DMS 273 treated with DMSO at 0.1 percent for 48 hours (cell line): Measurements from ENCODE around the gene ROBO2.
"Not testable (repeated sequence)": the region's sequence is repeated elsewhere in the genome, so short reads cannot be mapped to it uniquely, and the experiment has no call there.

ENCODE experiments used
- DNase-seq: peaks from one replicate; lab custom pipeline; 2025; lab: John Stamatoyannopoulos, UW

The ROBO2 gene

DNA sequence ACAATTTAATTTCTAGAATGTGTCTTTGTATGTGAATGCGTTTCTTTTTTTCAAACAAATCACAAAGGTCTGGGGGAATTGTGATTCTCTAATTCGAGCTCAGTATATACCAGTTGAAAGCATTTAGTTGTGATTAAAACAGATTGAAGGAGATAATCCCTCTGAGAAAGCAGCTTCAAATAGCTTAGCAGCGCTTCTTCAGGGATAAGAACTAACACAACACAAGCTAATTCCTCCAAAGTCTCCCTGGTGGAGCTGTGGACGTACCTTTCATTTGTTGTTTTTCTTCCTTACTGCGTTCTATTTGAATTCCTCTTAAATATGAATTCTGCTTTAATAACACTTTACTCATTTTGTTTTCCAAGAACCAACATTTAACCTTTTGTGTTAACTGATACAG, 286.7 kb downstream of the ROBO2 start:
- DNase-seq, result no peak

DNA sequence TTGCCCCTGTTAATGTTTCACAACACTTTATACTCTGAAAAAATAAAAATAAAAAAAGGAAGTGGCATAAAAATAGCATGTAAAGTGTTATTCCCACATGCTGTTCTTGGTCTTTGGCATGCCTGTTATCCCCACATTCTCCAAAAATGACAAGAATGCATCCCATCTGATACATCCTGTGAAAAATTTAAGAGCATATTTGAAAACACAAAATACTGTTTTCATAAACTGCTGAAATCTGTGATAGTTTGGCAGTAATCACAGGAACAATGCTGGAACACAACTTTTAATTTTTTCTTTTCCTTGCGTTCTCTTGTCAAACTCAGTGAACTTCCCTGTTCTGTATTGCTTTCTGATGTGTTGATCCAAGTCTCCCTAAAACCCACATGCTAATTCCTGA, 288.8 kb downstream of the ROBO2 start:
- DNase-seq, result no peak

DNA sequence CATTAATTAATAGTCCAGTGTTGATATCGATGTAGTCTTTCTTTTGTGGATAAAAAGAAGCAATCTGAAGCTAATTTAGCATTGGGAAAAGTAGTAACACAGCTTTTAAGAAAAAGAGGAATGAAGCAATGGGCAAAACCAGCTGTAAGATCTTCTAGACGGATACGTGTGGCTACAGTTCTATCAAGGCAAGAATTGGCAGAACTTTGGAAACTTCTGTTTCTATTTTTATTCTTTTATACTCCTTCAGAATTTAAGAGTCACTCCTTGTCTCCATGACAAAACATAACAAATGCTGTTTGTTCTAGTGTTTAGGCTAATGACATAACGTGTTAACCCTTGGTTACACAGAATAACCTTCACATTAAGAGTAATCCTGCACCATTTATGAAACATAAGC, 289.2 kb downstream of the ROBO2 start:
- no peak for DNase-seq

DNA sequence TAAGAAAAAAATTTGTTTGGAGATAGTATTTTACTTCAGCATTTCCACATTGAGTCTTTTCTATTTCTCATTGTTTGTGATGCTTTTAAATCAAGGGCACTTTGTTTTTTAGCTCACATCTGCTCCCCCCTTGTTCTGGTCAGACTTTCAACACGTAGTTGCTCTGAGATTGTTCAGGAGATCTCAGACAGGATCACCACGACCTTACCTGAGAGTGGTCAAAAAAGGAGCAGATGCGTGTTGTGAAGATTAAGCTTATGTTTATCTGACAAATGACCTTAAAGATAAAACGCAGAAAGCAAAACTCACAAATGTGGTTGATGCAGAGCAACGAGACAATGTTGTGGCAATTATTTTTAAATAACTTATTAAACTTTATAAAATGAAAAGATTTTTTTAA, 298.3 kb downstream of the ROBO2 start:
- DNase-seq, result no peak

DNA sequence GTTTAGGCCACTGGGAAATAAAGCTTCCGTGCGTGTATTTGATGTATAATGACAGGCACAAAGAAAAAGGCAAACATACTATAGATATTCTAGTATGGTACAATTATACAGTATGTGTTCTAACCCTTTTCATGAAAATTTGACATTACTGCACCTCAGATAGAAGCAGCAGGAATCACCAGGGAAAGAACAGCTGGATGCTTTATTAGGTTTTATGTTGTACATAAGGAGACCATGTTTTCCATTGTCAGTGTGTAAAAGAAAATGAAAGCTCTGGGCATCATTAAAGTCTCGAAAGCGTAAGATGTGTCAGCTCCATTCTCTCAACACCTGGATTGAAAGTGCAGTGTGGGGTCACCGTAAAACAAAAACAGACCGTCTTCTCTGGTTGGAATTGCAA, 302.1 kb downstream of the ROBO2 start:
- DNase-seq, result no peak

DNA sequence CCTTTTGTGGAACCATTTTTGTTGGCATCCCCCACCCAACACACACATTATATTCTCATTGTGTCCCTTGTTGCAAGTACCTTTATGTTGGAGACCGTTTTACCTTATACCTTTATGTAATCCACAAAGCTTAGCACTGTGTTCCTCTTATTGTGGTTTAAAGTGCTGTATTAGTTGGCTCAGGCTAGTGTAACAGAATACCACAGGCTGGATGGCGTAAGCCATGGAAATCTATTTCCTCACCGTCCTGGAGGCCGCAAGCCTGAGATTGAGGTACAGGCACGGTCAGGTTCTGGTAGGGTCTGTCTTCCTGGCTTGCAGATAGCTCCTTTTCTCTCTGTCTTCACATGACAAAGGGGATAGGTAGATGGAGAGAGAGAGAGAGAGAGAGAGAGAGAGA, 302.8 kb downstream of the ROBO2 start:
- DNase-seq, result no peak

DNA sequence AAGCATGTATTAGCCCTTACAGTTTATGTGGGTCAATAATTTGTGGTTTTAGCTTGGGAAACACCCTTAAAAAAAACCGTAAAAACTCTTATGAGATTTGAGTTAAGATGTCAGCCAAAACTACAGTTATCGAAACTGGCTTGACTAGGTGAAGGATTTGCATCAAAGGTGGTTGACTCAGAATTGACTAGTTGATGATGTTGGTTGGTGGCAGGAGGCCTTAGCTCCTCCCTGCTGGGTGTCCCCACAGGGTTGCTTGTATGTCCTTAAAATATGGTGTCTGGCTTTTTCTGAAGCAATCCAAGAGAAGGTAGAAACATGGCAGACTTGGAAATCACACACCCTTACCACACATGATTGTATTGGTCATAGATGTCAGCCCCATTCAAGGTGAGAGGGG, 305.1 kb downstream of the ROBO2 start:
- DNase-seq, result no peak

DNA sequence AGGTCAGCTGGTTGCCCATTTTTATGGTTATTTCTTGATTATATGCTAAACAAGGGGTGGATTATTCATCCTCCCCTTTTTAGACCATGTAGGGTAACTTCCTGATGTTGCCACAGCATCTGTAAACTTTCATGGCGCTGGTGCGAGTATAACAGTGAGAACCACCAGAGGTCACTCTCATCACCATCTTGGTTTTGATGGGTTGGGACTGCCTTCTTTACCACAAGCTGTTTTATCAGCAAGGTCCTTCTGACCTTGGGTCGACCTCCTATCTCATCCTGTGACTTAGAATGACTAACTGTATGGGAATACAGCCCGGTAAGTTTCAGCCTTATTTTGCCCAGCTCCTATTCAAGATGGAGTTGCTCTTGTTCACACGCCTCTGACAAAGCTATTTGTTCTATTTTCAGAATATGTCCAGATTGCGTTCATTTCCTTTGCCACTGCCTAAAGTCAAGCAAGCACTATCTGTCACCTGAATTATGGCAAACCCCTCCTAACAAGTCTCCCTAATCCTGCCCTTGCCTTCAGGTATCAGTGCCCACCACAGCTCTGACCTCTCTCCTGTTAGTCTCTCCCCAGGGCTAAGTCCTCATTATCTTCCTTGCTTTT, 308.5 kb downstream of the ROBO2 start:
- no peak for DNase-seq

DNA sequence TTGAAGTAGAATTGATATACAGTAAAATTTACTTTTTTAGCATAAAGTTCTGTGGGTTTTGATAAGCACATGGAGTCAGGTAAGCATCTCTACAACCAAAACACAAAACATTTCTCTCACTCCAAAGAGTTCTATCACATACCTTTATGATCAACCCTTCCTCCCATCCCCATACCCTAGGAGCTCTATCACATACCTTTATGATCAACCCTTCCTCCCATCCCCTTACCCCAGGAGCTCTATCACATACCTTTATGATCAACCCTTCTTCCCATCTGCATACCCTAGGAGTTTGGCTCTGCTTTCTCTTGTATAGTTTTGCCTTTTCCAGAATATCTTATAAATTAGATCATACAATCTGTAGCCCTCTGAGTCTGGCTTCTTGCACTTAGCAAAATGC, 315.1 kb downstream of the ROBO2 start:
- DNase-seq, result no peak

DNA sequence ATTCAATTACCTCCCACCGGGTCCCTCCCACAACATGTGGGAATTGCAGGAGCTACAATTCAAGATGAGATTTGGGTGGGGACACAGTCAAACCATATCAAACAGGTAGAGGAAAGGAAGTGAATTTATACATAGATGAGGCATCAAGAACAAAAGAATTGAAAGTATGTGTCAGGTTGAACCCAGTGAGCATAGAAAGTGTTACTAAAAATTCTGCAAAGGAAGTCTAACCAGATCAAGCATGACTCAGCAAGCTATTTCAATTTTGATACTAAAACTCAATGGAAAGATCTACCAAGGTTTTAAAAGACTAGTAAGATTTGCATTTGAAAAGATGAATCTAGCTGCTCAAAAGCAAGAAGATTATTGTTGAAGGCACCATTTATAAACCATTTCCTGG, 323.0 kb downstream of the ROBO2 start:
- DNase-seq, result no peak

DNA sequence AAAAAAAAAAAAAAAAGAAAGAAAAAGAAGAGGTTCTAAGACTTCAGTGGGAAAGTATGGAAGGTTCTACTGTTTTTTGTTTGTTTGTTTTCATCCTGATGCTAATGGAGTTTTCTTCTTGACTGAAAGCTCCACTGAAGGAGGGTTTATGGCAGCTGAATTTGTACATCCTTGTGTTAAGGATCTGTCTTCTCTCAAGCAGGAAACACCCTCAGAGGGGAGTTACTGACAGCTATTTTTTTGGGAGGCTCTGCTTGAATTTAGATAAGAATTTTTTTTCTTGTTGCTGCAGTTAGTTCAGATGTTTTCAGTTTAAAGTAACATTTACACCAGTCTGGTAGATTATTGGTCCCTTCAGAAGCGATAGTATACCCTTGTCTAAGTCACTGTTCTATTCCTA, 325.3 kb downstream of the ROBO2 start:
- no peak for DNase-seq

DNA sequence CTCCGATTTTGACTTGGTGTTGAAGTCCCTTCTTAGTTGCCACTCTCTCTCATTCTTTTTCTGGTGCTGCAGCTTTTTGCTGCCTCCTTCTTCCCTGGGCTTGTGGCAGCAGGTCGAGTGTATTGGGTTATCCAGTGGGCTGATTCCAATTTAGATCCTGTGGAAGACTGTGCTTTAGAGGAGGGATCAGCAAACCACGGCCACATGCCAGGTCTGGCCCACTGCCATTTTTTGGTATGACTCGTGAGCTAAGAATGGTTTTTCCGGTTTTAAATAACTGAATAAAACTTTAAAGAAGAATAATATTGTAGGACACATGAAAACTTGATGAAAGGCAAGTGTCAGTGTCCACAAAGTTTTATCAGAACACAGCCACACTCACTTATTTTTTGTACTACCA, 330.5 kb downstream of the ROBO2 start:
- no peak for DNase-seq

DNA sequence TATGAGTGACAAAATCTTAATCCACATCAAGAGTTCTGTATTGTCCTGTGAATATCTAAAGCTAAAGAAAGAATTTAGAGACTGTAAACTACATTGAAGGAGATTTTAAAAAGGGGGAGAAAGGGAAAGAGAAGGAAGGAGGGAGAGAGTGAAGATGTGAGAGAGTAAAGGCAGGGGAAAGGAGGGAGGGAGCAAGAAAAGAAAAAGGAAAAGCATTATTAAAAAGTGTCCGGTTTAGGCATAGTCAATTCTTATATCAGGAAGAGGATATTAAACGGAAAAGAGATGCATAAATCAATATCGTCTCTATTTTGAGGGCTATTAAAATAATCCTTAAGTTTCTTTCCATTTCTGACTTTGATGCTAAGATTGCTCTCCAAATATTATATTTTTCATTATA, 332.1 kb downstream of the ROBO2 start:
- DNase-seq, result no peak

DNA sequence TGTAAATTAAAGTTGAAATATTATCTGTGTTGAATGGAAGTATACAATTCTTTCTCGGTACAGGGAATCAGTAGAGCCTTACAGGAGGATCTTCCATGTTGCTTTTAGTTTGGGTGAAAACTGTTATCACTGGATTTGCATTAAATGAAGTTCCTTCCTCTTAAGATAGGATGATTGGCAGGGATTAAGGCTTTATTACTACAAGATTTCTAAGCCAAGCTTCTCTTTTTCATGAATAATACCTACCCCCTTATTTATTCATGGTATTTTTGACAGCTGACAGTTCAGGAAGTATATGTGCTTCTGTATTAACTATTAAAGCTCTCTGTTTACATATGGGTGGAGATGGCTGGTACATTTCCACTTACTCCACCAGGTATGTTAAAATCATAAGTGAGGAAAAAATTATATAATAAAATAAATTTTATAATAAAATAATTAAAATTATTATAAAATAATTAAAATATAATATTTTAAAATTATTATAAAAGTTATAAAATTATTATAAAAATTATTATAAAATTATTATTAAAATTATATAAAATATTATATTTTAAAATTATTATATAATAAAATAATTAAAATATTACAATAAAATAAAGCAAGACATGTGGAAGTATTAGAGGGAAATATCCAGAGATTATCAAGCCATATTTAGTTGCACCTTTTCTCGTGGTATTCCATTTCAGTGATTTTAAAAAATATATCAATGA, 332.9 kb downstream of the ROBO2 start:
- no peak for DNase-seq

DNA sequence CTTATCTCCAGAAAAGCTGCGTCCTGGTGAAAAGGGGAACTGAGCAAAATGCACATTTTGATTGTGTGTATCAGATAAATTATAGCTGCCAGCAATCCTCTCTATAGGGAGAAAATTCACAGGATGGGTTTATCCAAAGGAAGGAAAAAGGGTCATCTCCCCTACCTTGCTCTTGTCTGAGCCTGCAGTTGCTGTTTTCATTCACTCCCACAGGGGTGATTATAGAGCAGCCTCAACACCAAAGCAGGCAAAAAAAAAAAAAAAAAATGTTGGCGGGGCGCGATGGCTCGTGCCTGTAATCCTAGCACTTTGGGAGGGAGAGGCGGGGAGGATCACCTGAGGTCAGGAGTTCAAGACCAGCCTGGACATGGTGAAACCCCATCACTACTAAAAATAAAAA, 333.7 kb downstream of the ROBO2 start:
- no peak for DNase-seq

DNA sequence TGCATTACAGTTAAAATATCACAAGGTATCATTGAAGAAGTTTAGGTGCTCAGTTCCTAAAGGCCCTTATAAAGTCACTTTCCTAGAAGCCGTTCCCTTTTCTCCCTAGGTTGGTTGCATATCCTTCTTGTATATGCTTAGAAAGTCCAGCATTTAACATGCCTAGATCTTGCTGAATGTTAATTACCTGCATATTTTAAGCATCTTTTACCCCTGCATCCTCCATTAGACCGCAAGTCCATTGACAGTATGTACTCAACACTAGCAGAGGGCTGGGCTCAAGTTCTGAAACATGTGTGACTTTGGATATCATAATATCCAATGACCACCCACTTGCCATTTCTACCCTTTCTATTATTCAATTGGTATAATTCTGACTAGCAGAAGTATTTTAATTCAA, 336.6 kb downstream of the ROBO2 start:
- DNase-seq, result no peak

DNA sequence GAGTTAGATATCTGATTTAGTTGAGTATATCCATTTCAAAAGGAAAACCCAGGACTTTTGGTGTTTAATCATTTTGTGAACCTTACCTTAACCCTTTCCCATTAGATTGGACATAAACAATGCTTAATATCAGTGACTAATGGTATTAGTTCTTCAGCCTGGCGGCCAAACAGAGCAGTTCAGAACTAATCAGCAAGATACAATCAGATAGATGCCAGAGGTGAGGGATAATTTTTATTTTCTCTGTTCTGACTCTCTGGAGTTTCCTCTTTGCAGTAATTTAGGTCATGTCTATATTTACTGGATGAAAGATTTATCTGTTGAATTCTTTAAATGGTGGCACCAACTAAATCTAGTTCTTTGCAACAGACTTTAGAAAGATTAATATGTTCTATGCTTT, 337.8 kb downstream of the ROBO2 start:
- DNase-seq, result no peak

DNA sequence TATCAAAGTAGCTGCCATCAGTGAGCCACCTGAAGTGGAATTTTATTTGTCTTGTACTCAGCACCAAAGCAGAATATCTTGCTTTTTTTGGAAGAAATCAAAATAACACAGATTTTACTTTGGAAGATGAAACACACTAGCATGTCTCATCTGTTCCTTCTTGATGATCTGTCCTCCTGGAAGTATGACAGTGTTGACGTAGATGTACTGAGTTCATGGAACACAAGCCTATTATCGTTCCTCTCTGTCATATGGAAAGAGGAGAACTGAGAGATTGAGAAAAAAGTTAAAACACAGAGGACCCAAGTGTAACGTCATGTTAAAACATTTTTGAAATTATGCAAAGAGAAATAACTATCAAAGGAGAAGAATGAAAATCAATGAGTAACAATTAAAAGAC, 340.2 kb downstream of the ROBO2 start:
- no peak for DNase-seq

DNA sequence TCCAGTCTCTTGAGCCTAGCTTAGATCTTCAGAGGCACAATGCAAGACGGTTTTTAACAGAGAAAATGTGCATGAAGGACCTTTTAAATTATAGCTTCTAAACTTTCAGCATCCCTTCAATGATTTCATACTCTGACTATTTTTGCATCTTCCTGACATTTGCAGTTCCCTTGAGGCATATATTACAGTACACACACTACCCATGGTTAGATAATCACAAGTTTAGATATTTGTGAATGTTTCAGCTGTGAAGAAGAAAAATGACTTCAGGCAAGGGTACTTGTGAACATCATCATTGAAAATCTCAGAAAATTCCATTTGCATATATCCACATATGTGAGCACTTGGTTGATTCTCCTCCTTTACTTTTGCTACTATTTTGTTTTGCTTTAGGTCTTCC, 341.5 kb downstream of the ROBO2 start:
- no peak for DNase-seq

DNA sequence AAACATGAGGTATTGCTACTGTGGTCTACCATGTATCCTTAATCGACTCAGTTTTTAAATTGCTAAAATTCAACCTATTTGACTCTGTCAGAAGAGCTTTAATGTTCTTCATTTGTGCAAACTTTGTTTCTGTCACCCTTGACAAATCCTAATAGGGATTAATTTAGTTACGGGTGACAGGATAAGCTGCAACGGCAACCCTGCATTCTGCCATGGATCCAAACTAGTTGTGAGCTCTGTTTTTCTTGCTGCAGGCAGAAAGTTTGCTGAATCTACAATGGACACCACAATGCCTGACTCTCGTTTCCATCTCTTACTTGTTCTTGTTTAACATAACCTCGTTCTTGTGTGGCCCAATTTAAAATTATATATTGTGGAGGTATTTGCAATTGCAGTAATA, 352.3 kb downstream of the ROBO2 start:
- DNase-seq, result no peak

DNA sequence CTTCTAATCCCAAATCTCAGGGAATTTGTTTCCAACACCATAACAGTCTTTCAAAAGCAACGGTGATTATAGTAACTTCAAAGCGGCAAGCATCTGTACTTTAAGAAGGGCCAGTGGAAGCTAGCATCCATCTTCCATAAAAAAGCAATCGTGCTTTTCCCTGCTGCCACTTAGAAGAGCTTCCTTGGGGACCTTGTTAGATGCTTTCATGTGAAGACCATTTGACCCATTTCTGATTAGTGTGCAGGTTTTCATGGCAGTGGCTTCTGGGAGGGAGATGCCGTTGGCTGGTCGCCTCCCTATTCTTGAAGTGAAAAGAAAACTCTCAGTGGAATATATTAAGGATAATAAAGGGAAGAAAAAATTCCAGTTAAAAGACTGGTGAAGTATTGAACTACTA, 354.1 kb downstream of the ROBO2 start:
- DNase-seq, result no peak

DNA sequence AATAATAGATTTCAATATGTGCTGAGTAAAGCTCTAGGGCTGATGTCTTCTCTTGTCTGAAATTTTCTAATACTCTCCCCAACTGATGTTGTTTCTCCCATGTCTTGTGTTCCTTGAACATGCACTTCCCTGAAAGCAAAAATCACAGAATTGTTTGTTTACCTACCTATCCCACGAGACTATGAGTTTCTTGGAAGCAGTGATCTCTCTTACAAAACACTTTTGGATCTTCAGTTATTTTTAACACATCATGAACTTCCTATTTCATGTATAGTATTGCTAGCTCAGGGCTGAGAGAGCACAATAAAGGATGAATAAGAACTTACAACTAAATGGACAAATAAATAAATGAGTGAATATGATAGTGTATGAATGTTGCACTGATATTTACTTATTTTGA, 365.0 kb downstream of the ROBO2 start:
- no peak for DNase-seq

DNA sequence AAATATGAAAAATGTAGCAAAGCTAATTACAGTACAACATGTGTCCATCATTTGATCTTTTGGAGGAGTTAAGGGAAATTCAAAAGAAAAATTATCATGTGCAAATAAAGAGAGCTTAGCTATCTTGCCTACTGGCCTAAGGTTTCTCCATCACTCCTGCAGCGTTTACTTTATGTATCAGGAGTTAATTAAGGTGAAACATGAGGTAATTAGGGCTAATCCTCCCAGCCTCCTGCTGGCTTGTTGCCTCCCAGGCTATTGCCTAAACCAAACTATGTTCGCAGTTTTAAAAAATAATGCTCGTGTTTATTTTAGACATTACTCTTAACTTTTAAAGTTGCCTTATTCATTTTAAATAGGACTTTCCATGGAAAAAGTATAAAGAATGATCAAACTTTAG, 367.5 kb downstream of the ROBO2 start:
- DNase-seq, result no peak

DNA sequence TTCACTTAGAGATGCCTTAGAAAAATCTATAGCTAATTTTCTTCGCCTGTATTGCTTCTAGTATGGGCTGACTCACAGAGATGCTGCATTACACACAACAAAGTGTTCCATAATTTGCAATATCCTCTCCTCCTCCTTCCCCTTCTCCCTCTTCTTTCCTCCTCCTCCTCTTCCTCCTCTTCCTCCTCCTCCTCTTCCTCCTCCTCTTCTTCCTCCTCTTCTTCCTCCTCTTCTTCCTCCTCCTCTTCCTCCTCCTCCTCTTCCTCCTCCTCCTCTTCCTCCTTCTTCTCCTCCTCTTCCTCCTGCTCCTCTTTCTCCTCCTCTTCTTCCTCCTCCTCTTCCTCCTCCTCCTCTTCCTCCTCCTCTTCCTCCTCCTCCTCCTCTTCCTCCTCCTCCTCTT, 370.4 kb downstream of the ROBO2 start:
- DNase-seq, result not testable (repeated sequence)
